DMS79 treated with DMSO at 0.1 percent for 48 hours (cell line): Measurements from ENCODE around the gene SERTAD3.

ENCODE experiments used
- DNase-seq: peaks from one replicate; lab custom pipeline; 2025; lab: John Stamatoyannopoulos, UW

Gene SERTAD3

DNA sequence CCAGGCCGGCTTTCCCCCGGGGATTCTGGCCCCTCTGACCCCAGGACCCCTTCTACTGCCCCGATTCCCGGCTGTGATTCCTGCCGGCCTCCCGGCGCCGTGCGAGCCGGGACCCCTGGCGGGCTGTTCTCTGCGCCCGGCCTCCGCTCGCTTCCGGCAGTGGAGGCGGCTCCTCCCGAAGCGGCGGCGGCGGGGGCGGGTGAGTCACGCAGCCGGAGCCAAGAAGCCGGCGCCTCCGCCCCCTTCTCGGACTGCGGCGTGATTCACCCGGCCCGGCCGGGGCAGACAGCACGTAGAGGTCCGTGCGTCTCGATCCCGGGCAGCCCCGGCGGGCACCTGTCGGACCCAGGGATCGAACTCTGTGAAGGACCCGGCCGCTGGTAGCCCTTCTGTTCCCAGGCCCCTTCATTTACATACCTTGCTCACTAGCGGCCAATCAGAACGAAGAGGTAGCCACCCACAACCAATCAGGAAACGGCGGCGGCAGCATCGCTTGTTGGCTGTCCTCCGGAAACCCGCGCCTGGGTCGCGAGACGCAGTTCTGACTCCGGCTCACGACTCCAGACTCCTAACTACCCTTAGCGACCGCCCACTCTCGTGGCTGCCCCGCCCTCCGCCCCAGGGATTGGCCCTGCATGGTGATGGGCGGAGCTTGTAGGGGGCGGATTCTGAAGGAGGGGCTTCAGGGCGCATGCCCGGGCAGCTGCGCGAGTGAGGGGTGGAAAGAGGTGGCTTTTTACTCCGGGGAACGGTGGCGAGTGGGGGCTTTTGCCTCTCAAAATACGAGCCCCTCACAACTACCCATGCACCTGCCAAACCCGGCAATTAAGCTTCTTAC is 18.5 kb downstream of the SERTAD3 start, which contains the start of gene SERTAD1:
TSS of gene SERTAD1 (minus strand) at position 543 of the 838 bp plus-strand sequence. CDS start 2,446 bp downstream, outside the sequence.
- peak; percentile 99 for DNase-seq

- DNase-seq: no peak
These were observed 19.3 kb downstream of the SERTAD3 start for GRCh38 chr19:40424637-40425449.

DNA sequence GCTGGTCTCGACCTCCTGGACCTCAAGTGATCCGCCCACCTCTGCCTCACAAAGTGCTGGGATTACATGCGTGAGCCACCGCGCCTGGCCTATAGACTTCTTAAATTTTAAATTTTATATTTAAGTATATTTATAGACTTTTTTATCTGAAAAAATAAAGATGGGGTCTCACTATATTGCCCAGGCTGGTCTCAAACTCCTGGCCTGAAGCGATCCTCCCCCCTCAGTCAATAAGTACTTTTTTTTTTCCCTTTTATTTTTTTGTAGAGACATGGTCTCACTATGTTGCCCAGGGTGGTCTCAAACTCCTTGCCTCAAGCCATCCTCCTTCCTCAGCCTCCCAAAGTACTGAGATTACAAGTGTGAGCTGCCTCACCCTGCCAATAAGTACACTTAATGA is 20.2 kb downstream of the SERTAD3 start:
- DNase-seq: no peak

DNA sequence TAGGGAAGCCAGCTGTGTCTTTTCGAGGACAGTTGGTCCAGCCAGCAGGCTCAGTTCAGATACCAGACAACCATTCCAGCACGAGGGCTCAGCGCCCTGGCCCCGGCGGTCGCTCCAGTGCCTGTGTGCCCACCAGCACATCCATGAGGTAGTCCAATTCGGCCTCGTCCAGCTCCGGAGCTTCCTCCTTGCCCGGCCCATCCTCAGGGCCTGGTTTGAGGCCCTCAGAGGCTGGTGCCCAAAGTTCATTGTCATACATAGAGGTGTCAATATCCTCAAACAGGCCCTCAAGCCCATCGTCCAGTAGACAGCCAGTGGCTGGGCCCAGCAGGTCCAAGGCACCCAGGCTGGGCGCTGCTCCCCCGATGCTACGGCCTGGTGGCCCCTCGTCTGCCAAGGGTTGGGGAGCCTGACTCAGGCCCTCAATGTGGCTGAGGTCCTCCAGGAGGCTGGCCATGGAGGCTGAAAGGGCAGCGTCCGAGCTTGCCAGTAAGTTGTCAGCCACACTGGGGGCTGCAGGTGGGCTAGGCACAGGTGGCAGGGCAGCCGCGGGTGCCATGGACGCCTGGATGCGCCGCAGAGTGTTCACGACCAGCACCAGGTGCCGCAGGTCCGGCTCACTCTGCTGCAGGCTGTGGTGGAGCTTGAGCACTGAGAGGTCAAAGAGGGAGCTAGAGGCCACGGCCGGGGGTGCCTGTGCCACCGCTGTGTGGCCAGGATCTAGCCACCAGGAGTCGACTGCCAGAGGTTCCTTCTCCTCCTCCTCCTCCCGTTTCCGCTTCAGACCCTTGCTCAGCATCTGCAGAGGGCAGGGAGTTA is 21.2 kb downstream of the SERTAD3 start:
- DNase-seq: no peak

DNA sequence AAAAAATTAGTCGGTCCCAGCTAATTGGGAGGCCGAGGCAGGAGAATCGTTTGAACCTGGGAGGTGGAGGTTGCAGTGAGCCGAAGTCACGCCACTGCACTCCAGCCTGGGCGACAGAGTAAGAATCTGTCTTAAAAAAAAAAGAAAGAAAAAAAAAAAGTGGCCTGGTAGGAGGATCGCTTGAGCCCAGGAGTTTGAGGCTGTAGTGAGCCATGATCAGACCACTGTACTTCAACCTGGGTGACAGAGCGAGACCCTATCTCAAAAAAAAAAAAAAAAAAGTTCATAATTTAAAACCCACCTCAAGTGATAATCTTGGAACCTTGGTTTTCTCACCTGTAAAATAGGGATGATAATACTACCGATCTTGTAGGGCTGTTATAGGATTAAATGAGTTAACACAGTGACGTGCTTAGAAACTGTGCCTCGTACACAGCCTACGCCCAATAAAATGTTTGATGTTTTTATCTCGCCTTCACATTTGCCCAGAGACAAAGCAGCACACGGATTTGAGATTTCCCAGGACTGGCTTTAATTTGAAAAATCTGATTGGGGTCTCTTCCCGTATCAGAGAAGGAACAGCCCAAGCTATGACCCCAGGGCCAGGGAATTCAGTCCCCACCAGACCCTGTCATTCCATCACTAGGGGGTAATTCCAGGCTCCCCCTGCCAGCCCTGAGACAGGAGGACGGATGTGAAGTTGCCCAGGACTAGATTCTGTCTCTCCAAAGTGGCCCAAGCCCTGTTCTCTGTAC is 22.0 kb downstream of the SERTAD3 start:
- DNase-seq: no peak

DNA sequence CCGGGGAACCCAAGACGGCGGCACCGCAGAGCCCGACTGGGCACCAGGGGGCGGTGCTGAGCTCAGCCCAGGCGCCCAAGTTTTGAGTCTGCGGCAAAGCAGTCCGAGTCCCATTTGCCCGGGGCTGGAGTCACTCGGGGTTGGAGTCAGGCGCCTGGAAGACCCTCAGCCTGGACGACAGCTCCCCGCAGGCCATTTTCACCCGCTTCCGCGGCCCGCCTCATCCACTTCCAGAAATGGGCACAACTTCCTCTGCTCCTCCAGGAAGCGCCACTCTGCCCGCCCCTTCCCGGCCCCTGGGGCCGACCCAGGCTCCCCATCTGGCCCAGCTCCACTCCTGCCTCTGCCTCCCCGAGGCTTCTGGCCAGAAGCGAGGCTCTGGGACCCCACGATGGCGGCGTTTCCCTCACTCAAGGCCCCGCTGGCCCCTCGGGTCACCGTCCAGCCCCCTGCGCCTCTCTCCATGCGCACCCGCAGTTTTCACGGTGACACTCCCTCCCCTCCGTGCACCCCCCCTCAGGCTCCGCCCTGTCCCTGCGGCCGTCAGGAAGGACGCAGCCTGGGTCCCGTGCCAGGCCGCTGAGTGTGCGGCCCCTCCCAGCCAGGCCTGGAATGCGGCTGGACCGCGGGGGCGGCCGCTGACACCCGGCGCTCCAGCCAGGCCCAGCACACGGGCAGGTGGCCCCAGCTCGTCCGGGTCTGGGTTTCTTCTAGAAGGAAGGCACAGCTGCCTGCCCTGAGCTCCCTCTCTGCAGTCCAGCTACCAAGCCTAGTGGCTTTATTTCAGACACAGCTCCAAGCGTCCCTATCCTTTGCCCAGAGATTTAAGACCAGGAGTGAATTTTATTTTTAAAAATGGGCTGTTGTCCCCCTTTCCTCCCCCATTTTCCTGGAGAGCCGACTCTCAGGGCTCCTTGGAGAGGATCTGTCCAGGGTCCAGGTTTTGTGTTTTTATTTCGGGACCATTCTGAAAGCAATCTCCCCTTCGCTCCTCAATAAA is 23.1 kb downstream of the SERTAD3 start:
- peak; percentile 75 for DNase-seq

DNA sequence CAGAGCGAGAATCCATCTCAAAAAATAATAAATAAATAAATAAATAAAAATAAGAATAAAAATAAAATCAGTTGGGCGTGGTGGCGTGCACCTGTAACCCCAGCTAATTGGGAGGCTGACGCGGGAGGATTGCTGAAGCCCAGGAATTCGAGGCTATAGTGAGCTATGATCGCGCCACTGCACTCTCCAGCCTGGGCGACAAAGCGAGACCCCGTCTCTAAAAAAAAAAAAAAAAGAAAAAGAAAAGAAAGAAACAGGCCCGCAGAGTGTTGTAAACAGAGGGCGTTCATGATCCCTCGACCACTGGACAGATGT is 23.7 kb downstream of the SERTAD3 start:
- no peak for DNase-seq

GRCh38 chr19:40419780-40420179 is 24.4 kb downstream of the SERTAD3 start:
- no peak for DNase-seq

DNA sequence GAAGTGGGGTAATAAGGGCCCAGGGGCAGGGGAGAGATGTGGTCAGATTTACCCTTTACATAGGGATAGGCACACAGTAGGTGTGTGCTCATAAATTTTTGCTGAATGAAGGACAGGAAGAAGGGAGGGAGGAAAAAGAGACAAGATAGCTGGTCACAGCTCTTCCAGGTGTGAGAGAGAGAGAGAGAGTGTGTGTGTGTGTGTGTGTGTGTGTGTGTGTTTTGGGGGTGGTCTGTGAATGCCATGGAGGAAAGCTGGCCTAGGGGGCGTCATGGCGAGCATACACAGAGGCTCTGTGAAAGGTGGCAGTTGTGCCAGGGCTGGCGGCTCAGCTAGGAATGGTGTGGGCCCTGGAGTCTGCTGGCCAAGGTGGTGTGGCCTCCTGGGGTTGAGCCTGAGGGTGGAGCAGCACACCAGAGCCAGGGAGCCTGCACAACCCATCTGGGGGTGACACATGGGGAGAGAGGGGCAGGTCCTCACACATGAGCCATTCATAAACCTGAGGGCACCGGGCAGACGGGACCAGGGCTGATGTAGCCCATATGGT is 25.0 kb downstream of the SERTAD3 start:
- no peak for DNase-seq

GRCh38 chr19:40418040-40418439 is 26.1 kb downstream of the SERTAD3 start:
- no peak for DNase-seq

DNA sequence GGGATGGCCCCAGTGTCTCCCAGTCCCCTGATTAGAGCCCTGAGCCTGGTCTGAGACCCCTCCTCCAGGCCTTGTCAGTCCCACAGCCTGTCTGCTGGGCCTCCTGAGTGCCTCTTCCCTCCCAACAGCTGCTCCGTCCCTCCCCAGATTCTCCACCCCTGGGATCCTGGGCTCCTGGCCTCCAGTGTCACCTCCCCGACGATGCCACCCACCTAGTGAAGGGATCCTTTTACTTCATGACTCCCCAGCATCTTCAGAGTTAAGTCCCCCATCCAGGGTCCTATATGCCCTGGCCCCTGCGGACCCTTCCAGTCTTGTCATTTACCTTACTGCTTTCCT is 26.5 kb downstream of the SERTAD3 start:
- DNase-seq: no peak

DNA sequence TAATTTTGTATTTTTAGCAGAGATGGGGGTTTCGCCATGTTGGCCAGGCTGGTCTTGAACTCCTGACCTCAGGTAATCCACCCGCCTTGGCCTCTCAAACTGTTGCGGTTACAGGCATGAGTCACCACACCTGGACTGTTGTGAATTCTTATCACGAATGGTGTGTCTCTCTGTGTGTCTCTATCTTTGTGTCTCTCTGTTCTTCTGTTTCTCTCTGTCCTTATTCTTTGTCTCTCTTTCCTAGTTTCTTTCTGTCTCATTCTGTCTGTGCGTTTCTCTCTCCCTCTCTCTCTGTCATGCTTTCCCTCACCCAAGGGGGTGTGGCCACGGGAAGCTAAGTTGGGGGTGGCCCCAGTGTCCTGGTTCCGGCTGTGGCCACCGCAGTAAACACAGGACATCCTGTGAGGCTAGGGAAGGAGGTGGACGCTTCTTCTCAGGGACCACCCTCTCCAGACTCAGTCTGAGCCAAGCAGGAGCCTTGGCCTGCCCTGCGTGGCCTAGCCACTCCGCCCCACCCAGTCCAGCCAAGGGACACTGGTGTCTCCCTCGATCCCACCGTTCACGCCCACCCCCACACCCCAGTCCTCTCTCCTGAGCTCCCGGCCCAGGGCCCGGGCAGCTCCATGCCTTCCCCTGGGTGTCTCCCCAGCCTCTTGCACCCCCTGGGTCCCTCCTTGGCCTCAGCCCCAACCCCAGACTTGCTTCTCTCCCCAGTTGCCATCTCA is 27.1 kb downstream of the SERTAD3 start:
- DNase-seq: no peak

- DNase-seq: no peak
These were observed 28.4 kb downstream of the SERTAD3 start for GRCh38 chr19:40415768-40416167.

DNA sequence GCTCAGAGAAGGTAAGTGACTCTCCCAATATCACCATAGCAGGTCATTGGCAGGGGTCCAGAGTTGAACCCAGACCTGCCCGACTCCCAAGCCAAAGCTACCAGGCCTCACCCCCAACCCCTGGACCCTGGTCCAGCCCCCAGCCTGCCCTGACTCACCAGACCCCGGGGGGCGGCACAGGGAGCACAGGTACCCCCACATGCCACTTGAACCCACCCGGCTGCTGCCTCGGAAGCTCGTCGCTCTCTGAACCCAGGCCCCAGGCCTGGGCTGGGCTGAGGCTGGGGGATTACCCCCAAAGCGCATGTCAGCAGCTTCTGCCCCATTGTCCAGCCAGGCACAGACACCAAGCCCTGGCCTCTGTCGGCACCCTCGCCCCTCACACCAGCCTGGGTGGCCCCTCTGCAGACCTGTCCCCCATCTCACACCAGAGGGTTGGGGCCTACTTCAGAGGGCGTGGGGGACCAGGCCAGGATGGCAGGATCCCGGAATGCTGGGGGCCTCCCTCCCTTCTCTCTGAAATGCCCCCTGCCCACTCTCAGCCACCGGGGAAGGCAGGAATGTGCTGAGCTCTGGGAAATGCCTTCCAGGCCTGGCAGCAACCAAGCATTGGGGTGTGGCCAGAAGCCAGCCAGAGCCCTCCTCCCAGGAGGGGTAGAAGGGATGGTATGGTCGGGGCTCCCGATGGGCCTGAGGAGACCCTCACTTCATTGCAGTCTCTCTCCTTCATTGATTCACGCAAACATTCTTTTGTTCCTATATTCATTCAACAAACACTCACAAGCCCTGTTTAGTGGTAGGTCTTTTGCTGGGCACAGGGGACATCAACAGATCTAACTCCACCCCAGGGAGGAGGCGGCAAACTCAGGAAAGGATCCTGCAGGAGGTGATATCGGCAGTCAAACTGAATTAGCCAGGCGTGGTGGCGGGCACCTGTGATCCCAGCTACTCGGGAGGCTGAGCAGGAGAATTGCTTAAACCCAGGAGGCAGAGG is 29.3 kb downstream of the SERTAD3 start:
- no peak for DNase-seq

- no peak for DNase-seq
These were observed 30.8 kb downstream of the SERTAD3 start, which contains the start of gene PRX for GRCh38 chr19:40413291-40413845. TSS of gene PRX (minus strand) at chr19:40413378. CDS start at chr19:40407932, 5,446 bp downstream.

- DNase-seq: no peak
These were observed 31.3 kb downstream of the SERTAD3 start for GRCh38 chr19:40412866-40413265.

DNA sequence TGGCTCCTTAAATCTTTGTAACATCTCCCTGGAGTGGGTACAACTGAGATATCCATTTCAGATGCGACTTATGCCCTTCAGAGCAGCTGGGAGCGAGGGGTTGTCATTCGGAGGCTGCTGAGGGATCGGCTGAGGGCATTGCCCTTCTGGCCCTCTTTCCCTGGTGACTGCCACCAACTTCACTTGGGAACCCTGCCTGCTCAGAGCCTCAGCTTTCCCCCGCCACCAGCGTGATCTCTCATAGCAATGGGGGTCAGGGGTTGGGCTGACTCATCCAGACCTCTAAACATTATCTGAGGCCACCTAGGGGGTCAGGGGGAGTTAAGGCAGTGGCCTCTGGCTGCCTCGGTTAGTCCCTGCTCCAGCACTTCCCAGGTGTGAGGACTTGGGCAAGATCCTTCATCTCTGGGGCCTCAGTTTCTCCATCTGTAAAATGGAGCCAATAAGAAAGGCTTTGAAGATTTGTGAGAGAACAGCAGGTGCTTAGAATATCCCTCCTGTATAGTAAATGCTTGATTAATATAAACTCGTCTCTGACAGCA is 32.1 kb downstream of the SERTAD3 start:
- no peak for DNase-seq
